Stimulated activated CD8-positive, alpha-beta memory T cell treated with anti-CD3 and anti-CD28 coated beads, Interleukin-15, amount 100 ng/mL, for 4 hours (primary cell): ENCODE data around the gene ZG16.
A peak's percentile ranks its signal among the peaks of the same experiment; 100 is the strongest.

Experiments used
- DNase-seq, 2 donors: peaks; one replicate each; pipeline ENCODE4 v3.0.0-alpha.2; 2020; ENCODE audit warnings: low read depth in 2 of 2

ZG16 gene

GRCh38 chr16:29809850-29810698 lies 32.0 kb downstream of the ZG16 start:
- no peak for DNase-seq

- no peak for DNase-seq
These were observed 32.7 kb downstream of the ZG16 start for GRCh38 chr16:29810699-29811169.

GRCh38 chr16:29811170-29811895 lies 33.3 kb downstream of the ZG16 start:
- no peak for DNase-seq

- DNase-seq = no peak
These were observed 34.0 kb downstream of the ZG16 start, which contains the start of gene PRRT2 for GRCh38 chr16:29811896-29812665. PRRT2 (plus strand) TSS chr16:29812193; CDS start chr16:29813055, 862 bp downstream.

GRCh38 chr16:29812754-29813643 lies 34.9 kb downstream of the ZG16 start:
- DNase-seq = no peak

- no peak for DNase-seq
These were observed 35.8 kb downstream of the ZG16 start for GRCh38 chr16:29813644-29814562.

GRCh38 chr16:29814592-29814991 lies 36.5 kb downstream of the ZG16 start:
- no peak for DNase-seq

- no peak for DNase-seq
These were observed 37.1 kb downstream of the ZG16 start for GRCh38 chr16:29815032-29815721.

GRCh38 chr16:29815793-29816693 lies 38.0 kb downstream of the ZG16 start, which contains the start of gene PAGR1:
PAGR1 (plus strand) TSS chr16:29816152; CDS start chr16:29816526, 374 bp downstream.
- peak; percentile 96 to 97 for DNase-seq

GRCh38 chr16:29816694-29817441 lies 38.8 kb downstream of the ZG16 start:
- DNase-seq = no peak

- DNase-seq = no peak
These were observed 40.0 kb downstream of the ZG16 start for GRCh38 chr16:29818082-29818481.

- no peak for DNase-seq
These were observed 41.5 kb downstream of the ZG16 start for GRCh38 chr16:29819506-29819905.

- DNase-seq = no peak
These were observed 42.2 kb downstream of the ZG16 start, which contains the start of gene MVP for GRCh38 chr16:29820271-29820701. MVP (plus strand) TSS chr16:29820462; CDS start chr16:29830550, 10,088 bp downstream.

- DNase-seq = no peak
These were observed 42.9 kb downstream of the ZG16 start for GRCh38 chr16:29820730-29821642.

GRCh38 chr16:29821643-29822115 lies 43.6 kb downstream of the ZG16 start:
- no peak for DNase-seq

GRCh38 chr16:29824589-29825144 lies 46.6 kb downstream of the ZG16 start:
- no peak for DNase-seq
